Lower leg skin (tissue), 3 donors: ENCODE measurements around the gene SORCS1.

ENCODE experiments used
- POLR2A ChIP-seq, 2 donors: fragments of 450-650 bp; IDR thresholded peaks; one replicate each; pipeline ENCODE4 v1.6.1; 2016 to 2017; ENCODE audit warnings: antibody characterized with exemption in 2 of 2, mild to moderate bottlenecking in 1 of 2, moderate library complexity in 1 of 2
- TF ChIP-seq, protein P1 (sequence below), 3 donors: fragments of 450-650 bp; IDR thresholded peaks; one replicate each; pipeline ENCODE4 v1.5.1; 2016; ENCODE audit warnings: antibody characterized with exemption in 3 of 3, mild to moderate bottlenecking in 3 of 3, moderate library complexity in 2 of 3

DNA sequence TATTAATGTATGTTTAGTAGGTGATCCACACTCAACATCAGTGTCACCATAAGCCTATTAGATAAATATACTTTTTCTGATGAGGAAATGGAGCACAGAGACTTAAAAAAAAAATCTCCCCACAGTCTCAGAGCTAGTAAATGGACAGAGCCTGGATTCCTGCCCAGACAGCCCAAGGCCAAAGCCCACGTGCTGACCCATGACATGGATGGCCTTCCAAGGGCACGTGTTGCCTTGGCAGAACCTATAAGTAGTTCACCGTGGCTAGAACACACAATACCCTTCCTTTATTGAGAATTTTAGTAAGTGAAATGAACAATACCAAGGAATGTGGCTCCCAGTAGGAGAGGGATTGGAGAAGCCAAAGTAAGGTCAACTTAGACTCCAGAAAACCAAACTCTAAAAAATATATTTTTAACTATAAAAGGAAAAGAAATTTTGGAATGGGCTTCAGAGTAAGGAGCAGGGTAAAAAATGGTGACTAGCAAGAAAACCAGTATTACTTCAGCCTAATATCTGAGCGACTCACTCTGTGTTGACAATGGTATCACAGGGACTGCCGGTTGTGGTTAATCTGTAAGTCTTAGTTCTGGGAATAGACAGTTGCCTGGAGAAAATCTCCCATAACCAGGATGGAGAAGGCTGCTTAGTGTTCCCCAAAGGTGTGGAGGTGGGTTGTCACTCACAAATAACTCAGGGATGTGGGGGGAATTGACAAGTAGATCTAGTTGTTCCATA is 223.0 kb downstream of the SORCS1 start:
- TF ChIP-seq, protein P1, sequence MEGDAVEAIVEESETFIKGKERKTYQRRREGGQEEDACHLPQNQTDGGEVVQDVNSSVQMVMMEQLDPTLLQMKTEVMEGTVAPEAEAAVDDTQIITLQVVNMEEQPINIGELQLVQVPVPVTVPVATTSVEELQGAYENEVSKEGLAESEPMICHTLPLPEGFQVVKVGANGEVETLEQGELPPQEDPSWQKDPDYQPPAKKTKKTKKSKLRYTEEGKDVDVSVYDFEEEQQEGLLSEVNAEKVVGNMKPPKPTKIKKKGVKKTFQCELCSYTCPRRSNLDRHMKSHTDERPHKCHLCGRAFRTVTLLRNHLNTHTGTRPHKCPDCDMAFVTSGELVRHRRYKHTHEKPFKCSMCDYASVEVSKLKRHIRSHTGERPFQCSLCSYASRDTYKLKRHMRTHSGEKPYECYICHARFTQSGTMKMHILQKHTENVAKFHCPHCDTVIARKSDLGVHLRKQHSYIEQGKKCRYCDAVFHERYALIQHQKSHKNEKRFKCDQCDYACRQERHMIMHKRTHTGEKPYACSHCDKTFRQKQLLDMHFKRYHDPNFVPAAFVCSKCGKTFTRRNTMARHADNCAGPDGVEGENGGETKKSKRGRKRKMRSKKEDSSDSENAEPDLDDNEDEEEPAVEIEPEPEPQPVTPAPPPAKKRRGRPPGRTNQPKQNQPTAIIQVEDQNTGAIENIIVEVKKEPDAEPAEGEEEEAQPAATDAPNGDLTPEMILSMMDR (IDR thresholded peaks at IDR 0.05), result no peak
- no peak for TF ChIP-seq POLR2A (IDR thresholded peaks at IDR 0.05)
